Heart right ventricle (tissue), 16 donors: ENCODE measurements around the gene ZNF609. TPM values are rescaled to one million over a fixed set of nuclear protein-coding genes. Genes with fewer than 3 reads are reported as not detected.

Experiments
- ATAC-seq, 8 donors: fragments of 200-7000 bp; cut with Tn5 transposase; one replicate each; pipeline ENCODE4 v1.9.1; 2020; ENCODE audit warnings: mild to moderate bottlenecking in 8 of 8, moderate library complexity in 8 of 8, moderate number of reproducible peaks in 1 of 8
- DNase-seq, 2 donors: peaks; one replicate each; pipeline ENCODE4 v3.0.0-alpha.2; 2020
- H3K27ac ChIP-seq, 10 donors: fragments of 200-600 bp; sonication (generic) in 2 of 10; one replicate each; pipeline versions ENCODE4 v1.5.0 to v1.8.0; 2020 to 2022; ENCODE audit warnings: mild to moderate bottlenecking in 3 of 10
- H3K27me3 ChIP-seq, 7 donors: fragments of 200-600 bp; one replicate each; pipeline ENCODE4 v1.8.0; 2021 to 2022; ENCODE audit warnings: mild to moderate bottlenecking in 2 of 7
- H3K36me3 ChIP-seq, 9 donors: fragments of 200-600 bp; sonication (generic) in 1 of 9; one replicate each; pipeline versions ENCODE4 v1.5.0 to v1.8.0; 2020 to 2022; ENCODE audit warnings: mild to moderate bottlenecking in 2 of 9
- H3K4me1 ChIP-seq, 9 donors: fragments of 200-600 bp; sonication (generic) in 1 of 9; one replicate each; pipeline versions ENCODE4 v1.5.0 to v1.8.0; 2020 to 2022; ENCODE audit warnings: mild to moderate bottlenecking in 4 of 9
- H3K4me3 ChIP-seq, 10 donors: fragments of 200-600 bp; sonication (generic) in 2 of 10; one replicate each; pipeline versions ENCODE4 v1.5.0 to v1.8.0; 2020 to 2022; ENCODE audit warnings: mild to moderate bottlenecking in 7 of 10, moderate library complexity in 2 of 10
- H3K9me3 ChIP-seq, 11 donors: fragments of 200-600 bp in 10 of 11; sonication (generic) in 2 of 11; one replicate each; pipeline versions ENCODE4 v1.5.0 to v1.8.0; 2013 to 2022; ENCODE audit warnings: mild to moderate bottlenecking in 2 of 11, control low read depth in 1 of 11, moderate library complexity in 1 of 11
- CTCF ChIP-seq, 9 donors: fragments of 200-600 bp; sonication (generic) in 2 of 9; IDR thresholded peaks; one replicate each; pipeline versions ENCODE4 v1.5.0 to v1.8.0; 2021 to 2022; ENCODE audit warnings: antibody characterized with exemption in 9 of 9, mild to moderate bottlenecking in 5 of 9, moderate library complexity in 1 of 9
- WGBS, 2 donors: extraction: QIAGEN DNeasy Blood & Tissue Kit; methylation state at CpG; one replicate each; pipeline ENCODE4 v1.1.7; 2013; ENCODE audit warnings: inconsistent platforms in 1 of 2; 5-methylcytosine and 5-hydroxymethylcytosine counted together
- intact Hi-C, 10 donors: fragments of 100-400 bp; cut with DNase I; formaldehyde crosslinking; loops; one replicate each; pipeline versions ENCODE4 v1.11.1 to v1.14.2; 2022
- polyA plus RNA-seq, 2 donors: library from polyadenylated mRNA; stranded (reverse); fragments of 200-250 nt; gene quantifications; one replicate each; pipeline ENCODE4 v1.2.3, GENCODE V29; 2013
- total RNA-seq, 10 donors: library from RNA; stranded (reverse); fragmentation: NEBNext Ultra II Directional in 3 of 10; extraction: Animal tissue kit (Norgen Biotek cat#: 25700) in 3 of 10; gene quantifications; one replicate each; pipeline versions ENCODE4 v1.2.1 to v1.2.4, GENCODE V29; 2021 to 2023
- donor health status: Arrhythmogenic right ventricular cardiomyopathy.
- donor health status: ischemic (EF 13 %, LVEDD 7.1; RV severe dilation, severe dysfunction).
- donor health status: healthy with polysubstance abuse.
- donor health status: DM: no; HTN: yes; CAD: no.
- donor health status: DM: no; HTN: no; CAD: no.
- donor health status: ischemic (EF 25% LVEDD 6.9; RV normal size, moderate dysfunction).
- donor health status: ischemic (EF 25% LVEDD 5.7; RV mildly dilated, moderate dysfunction).
- donor health status: healthy.
- donor health status: DM: yes; HTN: yes; CAD: no.
- donor health status: Ischemic cardiomyopathy.
- donor health status: ischemic (EF 35%, LVEDD 5.7; RV mildly dilated, moderate dysfunction).
- donor health status: nonischemic (EF 11% LVEDD 7.7; RV severe dilation, severe dysfunction).
- donor health status: DM: yes; HTN: yes; CAD: no.
- donor health status: PGD.
- donor health status: ischemic (EF 29% LVEDD 5.4; RV normal size, mild dysfunction).
- donor health status: nonischemic (EF 23%, LVEDD 6.1; RV moderate dilation, normal function).

ZNF609 gene
- total and polyA plus RNA-seq, 12 donors, result 4.0 to 19.2 (median 15.8) TPM

DNA sequence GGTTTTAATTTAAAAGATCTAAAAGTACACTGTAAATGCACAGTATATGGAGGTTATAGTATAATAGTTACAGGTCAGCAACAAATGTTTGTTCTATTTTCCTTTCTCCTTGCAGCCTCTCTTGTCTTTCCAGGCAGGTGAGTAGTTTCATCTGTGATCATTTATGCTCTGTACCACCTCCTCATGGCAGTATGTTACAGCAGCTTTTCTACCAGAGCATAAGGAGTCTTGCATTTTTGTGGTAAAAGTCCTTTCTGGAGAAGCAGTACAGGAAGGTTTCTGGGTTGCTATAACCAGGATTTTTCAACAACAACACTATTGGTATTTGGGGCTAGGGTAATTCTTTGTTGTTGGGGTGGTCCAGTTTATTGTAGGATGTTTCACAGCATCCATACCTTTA lies 59.5 kb downstream of the ZNF609 start:
- Histone ChIP-seq H3K9me3 (no peaks in the 10 kb centered on the region), H3K4me3 (no peak overlapping the region), H3K27me3 (no peaks in the 10 kb centered on the region), H3K36me3 (peaks cover 0 to 12% (median 0%) of the 10 kb centered on the region in 9 donors), H3K4me1 (peaks cover 5 to 42% (median 30%) of the 10 kb centered on the region in 9 donors), H3K27ac (no peak overlapping the region)
- intact Hi-C loops, result loop anchor here in 1 of 10 donors (10.0 kb wide), 1 partner anchor 55 kb away; no protein-coding TSS in a partner anchor
- TF ChIP-seq CTCF (IDR thresholded peaks at IDR 0.05), result no peak
- DNase-seq (no peak), ATAC-seq (no peak)

DNA sequence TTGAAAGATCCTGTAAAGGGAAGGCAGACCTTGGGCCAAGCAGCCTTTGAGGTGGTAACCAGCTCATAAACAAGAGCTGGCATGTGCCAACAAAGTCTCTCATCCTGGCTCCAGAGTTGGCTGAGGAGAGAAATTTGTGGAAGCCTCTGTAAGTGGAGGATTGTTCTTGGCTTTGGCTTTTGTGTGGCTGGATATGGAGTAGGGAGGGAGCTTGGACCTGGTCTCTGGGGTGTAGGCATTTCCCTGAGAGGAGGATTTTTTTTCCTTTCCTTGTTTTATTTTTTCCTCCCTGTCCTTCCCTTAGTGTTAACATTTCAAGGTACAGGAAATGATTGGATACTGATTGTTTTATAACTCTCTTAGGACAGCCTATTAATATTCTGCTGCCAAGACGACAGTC lies 60.8 kb downstream of the ZNF609 start:
- intact Hi-C loops, result no loop called here
- Histone ChIP-seq H3K36me3 (peaks cover 0 to 12% (median 0%) of the 10 kb centered on the region in 9 donors), H3K27me3 (no peaks in the 10 kb centered on the region), H3K27ac (peak overlapping the region in 8 of 10 donors; percentile 1 to 67 (median 37)), H3K9me3 (peaks cover 0 to 3% (median 0%) of the 10 kb centered on the region in 11 donors), H3K4me1 (peaks cover 5 to 42% (median 27%) of the 10 kb centered on the region in 9 donors), H3K4me3 (peak overlapping the region in 1 of 10 donors; percentile 1)
- 19 to 24% methylated on average over 1 of the region's 1 CpG for WGBS, 2 donors
- ATAC-seq (peak in 6 of 8 donors; percentile 41 to 78 (median 72)), DNase-seq (no peak)
- no peak for TF ChIP-seq CTCF (IDR thresholded peaks at IDR 0.05)

GRCh38 chr15:64521726-64522164 lies 61.4 kb downstream of the ZNF609 start:
- Histone ChIP-seq H3K9me3 (peaks cover 0 to 3% (median 0%) of the 10 kb centered on the region in 11 donors), H3K36me3 (peaks cover 0 to 12% (median 0%) of the 10 kb centered on the region in 9 donors), H3K27ac (peak overlapping the region in 8 of 10 donors; percentile 1 to 67 (median 37)), H3K4me1 (peaks cover 5 to 42% (median 27%) of the 10 kb centered on the region in 9 donors), H3K27me3 (no peaks in the 10 kb centered on the region), H3K4me3 (peak overlapping the region in 1 of 10 donors; percentile 1)
- DNase-seq (peak; percentile 21 to 27), ATAC-seq (peak; percentile 55 to 94 (median 80))
- TF ChIP-seq CTCF (IDR thresholded peaks at IDR 0.05), result no peak
- intact Hi-C loops, result no loop called here
- 8 to 13% methylated on average over 3 of the region's 3 CpGs for WGBS, 2 donors

DNA sequence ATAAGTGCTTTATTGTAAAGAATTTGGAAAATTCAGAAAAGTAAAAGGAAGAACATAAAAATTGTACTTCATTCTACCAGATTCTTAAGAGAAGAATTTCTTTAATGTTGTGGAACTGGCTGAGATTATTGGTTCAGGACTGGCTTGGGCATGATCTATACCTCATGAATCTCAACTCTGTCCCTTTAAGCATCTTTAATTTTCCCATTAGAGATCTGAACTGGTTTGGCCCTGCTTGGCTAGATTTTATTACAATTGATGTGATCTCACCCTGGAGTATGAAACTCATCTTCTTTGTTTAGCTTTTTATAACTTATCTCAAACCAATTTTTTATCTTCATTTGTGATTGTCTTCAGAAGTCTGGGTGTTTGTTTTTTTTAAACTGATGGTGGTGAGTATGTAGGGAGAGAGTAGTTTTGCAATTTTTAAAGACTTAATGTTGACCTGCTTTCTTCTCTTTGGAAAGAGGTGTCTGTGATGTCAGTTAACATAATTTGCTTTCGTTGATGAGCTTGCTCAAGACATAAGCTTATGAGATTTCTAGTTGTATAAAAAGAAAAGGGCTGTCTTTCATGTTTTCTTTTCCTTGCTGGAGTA lies 61.9 kb downstream of the ZNF609 start:
- ATAC-seq (no peak), DNase-seq (no peak)
- Histone ChIP-seq H3K4me1 (peaks cover 5 to 42% (median 27%) of the 10 kb centered on the region in 9 donors), H3K27me3 (no peaks in the 10 kb centered on the region), H3K27ac (peak overlapping the region in 6 of 10 donors; percentile 1 to 67 (median 30)), H3K36me3 (peaks cover 0 to 8% (median 0%) of the 10 kb centered on the region in 9 donors), H3K4me3 (no peak overlapping the region), H3K9me3 (peaks cover 0 to 3% (median 0%) of the 10 kb centered on the region in 11 donors)
- intact Hi-C loops, result no loop called here
- WGBS, 2 donors, result 50 to 63% methylated on average over 1 of the region's 1 CpG
- no peak for TF ChIP-seq CTCF (IDR thresholded peaks at IDR 0.05)
